HUES64 (cell line): ENCODE results near the gene SMYD3.
"Not testable (repeated sequence)": the region's sequence is repeated elsewhere in the genome, so short reads cannot be mapped to it uniquely, and the experiment has no call there.

Source experiments
- H3K27ac ChIP-seq: 2 replicates; pipeline ENCODE4 v1.7.0; 2013; ENCODE audit warnings: low read depth, low read length, inconsistent platforms
- H3K27me3 ChIP-seq: 2 replicates; pipeline ENCODE4 v1.6.1; 2013; ENCODE audit warnings: mild to moderate bottlenecking, low read length; ENCODE audit not compliant: insufficient read depth
- H3K36me3 ChIP-seq: 2 replicates; pipeline ENCODE4 v1.6.1; 2013; ENCODE audit warnings: mild to moderate bottlenecking, low read length; ENCODE audit not compliant: insufficient read depth
- H3K4me1 ChIP-seq: 2 replicates; pipeline ENCODE4 v1.6.1; 2013; ENCODE audit warnings: mild to moderate bottlenecking, low read length, moderate library complexity; ENCODE audit not compliant: insufficient read depth
- H3K4me3 ChIP-seq: 2 replicates; pipeline ENCODE4 v1.5.1; 2013; ENCODE audit warnings: mild to moderate bottlenecking, low read length, moderate library complexity
- H3K9ac ChIP-seq: 2 replicates; pipeline ENCODE4 v1.6.1; 2013; ENCODE audit warnings: mild to moderate bottlenecking, low read depth, low read length
- H3K9me3 ChIP-seq: 2 replicates; pipeline ENCODE4 v1.6.1; 2013; ENCODE audit warnings: low read depth, low read length; ENCODE audit not compliant: insufficient read depth
- WGBS: fragments of 150-250, 120-280 bp; methylation state at CpG from one replicate; pipeline ENCODE4 v1.1.7; 2013; ENCODE audit warnings: missing lambda C conversion rate; 5-methylcytosine and 5-hydroxymethylcytosine counted together

The SMYD3 gene

GRCh38 chr1:245941771-245942170 is 565.3 kb downstream of the SMYD3 start:
- H3K9me3 ChIP-seq, H3K4me3 ChIP-seq, H3K36me3 ChIP-seq, H3K4me1 ChIP-seq, H3K9ac ChIP-seq, H3K27ac ChIP-seq, H3K27me3 ChIP-seq: not testable (repeated sequence)
- 100% methylated on average over 1 of the region's 1 CpG for WGBS

- H3K27ac ChIP-seq, result no peak overlapping the region
- WGBS, result 52% methylated on average over 8 of the region's 8 CpGs
- no peak overlapping the region for H3K4me3 ChIP-seq
- H3K9ac ChIP-seq, result no peak overlapping the region
- H3K9me3 ChIP-seq, result 0 out of 2 replicates have a peak, but pooled peaks cover under 1% of the 10 kb centered on the region
- H3K36me3 ChIP-seq, result no peaks in the 10 kb centered on the region
- H3K27me3 ChIP-seq, result no peaks in the 10 kb centered on the region
- peaks cover 5% of the 10 kb centered on the region for H3K4me1 ChIP-seq
These were observed 567.2 kb downstream of the SMYD3 start for GRCh38 chr1:245939756-245940345.

DNA sequence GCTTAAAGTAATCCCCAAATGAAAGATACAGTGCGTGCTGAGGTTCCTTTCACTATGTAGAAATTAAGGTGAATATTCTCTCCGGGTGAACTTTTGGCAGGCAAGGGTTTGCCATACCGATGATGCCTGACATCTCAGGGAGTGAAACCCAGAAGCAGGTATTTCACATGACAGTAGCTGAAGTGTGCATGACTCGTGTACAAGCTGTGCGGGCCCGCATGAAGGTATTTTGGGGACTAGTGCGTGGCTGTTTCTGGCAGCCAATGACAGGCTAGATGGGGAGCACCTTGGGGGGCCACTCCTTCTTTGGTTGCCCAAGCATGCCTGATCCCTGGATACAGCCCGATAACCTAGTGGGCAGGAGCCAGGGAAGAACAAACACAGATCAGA is 569.0 kb downstream of the SMYD3 start:
- Histone ChIP-seq H3K4me3 (no peak overlapping the region), H3K36me3 (no peaks in the 10 kb centered on the region), H3K9ac (no peak overlapping the region), H3K27ac (no peak overlapping the region), H3K27me3 (no peaks in the 10 kb centered on the region), H3K4me1 (peaks cover 21% of the 10 kb centered on the region), H3K9me3 (no peaks in the 10 kb centered on the region)
- WGBS, result 94% methylated on average over 8 of the region's 8 CpGs

GRCh38 chr1:245937316-245938045 is 569.6 kb downstream of the SMYD3 start:
- Histone ChIP-seq H3K36me3 (no peaks in the 10 kb centered on the region), H3K27me3 (no peaks in the 10 kb centered on the region), H3K4me1 (peaks cover 21% of the 10 kb centered on the region), H3K9ac (no peak overlapping the region), H3K9me3 (no peaks in the 10 kb centered on the region), H3K27ac (no peak overlapping the region), H3K4me3 (no peak overlapping the region)
- WGBS, result 94% methylated on average over 8 of the region's 8 CpGs

DNA sequence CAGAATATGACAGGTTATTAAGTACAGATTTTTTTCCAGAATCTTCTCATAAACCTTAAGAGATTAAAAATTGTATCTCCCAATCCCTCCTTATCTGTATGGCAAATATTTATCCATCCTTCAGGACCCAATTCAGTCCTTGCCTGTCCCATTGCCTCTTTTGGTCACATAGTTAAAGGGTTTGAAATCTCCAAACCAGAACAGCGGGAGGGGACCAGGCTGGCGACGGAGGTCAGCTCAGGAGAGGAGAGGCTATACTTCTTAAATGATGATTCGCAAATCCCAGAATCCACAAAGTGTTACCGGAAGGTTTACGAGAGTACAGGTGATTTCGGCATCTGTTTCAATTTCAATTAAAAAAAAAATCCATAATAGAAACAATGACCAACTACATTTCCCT is 572.7 kb downstream of the SMYD3 start:
- no peak overlapping the region for H3K27ac ChIP-seq
- peaks cover 16% of the 10 kb centered on the region for H3K4me1 ChIP-seq
- H3K36me3 ChIP-seq, result no peaks in the 10 kb centered on the region
- H3K27me3 ChIP-seq, result no peaks in the 10 kb centered on the region
- no peak overlapping the region for H3K4me3 ChIP-seq
- H3K9me3 ChIP-seq, result no peaks in the 10 kb centered on the region
- H3K9ac ChIP-seq, result no peak overlapping the region
- WGBS, result 97% methylated on average over 7 of the region's 7 CpGs

DNA sequence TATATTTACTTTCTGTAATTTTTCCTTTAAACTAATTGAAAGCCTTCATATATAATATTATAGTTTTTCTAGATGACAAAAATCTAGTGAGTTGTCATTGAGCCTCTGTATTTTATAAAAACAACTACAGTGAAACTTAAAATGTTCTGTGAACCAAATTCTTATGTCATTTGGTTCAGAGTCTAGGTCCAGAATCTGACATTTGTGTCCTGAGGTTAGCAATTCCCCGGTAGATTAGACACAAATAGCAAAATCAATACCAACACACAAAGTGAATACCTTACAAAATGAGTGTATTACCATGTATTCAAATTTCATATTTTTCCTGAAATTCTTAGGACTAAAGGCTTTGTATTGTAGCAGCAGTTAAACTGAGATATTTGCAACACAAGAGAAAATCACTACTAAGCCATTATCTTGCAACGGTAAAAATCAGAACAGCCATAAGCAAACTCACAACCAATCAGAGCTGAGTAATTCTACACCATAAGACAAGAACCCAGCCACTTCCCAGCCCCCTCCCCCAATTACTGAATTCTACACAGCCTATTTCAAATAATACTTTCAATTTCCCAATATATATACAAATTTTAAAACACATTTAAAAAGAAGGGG is 573.5 kb downstream of the SMYD3 start:
- Histone ChIP-seq H3K36me3 (no peaks in the 10 kb centered on the region), H3K4me1 (peaks cover 16% of the 10 kb centered on the region), H3K4me3 (peak overlapping the region; percentile 15; the same call in 1 of the 2 replicates), H3K9ac (no peak overlapping the region), H3K27me3 (no peaks in the 10 kb centered on the region), H3K27ac (peak overlapping the region; percentile 71; the same call in 1 of the 2 replicates), H3K9me3 (no peaks in the 10 kb centered on the region)
- 40% methylated on average over 2 of the region's 2 CpGs for WGBS

DNA sequence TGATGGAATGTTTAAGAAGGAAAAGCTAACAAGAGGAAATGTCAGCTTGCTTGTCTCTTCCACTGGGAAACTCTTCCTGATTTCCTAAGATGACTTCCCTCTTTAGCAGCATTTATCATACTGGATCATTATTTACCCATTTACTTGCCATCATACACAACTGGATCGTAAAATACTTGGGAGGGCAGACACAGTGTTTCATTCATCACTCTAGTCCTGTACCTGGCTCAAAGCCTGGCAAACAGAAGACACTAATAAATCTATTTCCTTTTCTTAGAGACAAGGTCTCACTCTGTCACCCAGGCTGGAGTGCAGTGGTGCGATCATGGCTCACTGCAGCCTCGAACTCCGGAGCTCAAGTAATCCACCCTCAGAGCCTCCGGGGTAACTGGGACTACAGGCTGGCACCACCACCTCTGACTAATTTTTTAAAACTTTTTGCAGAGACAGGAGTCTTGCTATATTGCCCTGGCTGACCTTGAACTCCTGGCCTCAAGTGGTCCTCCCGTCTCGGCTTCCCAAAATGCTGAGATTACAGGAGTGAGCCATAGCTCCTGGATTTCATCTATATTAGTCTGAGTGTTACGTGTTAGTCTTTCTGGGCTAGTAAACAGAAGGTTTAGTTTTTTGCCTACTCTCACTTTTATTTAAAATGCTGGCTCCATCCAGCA is 574.6 kb downstream of the SMYD3 start:
- H3K27ac ChIP-seq, result no peak overlapping the region
- H3K4me3 ChIP-seq, result no peak overlapping the region
- WGBS, result 95% methylated on average over 7 of the region's 8 CpGs
- no peaks in the 10 kb centered on the region for H3K36me3 ChIP-seq
- H3K4me1 ChIP-seq, result peaks cover 16% of the 10 kb centered on the region
- H3K27me3 ChIP-seq, result no peaks in the 10 kb centered on the region
- H3K9me3 ChIP-seq, result no peaks in the 10 kb centered on the region
- H3K9ac ChIP-seq, result no peak overlapping the region

DNA sequence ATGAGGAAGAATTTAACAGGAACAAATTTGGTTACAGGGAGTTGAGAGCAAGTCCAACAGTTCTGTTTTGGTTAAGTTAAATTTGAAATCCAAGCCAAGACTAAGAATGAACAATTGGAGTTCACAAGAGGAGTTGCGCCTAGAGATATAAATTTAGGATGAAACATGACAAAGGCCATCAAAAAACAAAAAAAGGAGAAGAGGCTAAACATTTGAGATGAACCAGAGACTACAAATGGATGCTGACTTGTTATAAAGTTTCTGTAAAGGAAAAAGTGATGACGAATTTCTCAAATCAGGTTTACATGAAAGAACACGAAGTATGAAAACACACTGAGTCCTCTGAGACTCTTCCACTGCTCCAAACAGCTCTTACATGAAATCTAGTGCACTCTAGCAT is 575.6 kb downstream of the SMYD3 start:
- no peak overlapping the region for H3K27ac ChIP-seq
- H3K9me3 ChIP-seq, result no peaks in the 10 kb centered on the region
- no peak overlapping the region for H3K9ac ChIP-seq
- 91% methylated on average over 3 of the region's 3 CpGs for WGBS
- H3K27me3 ChIP-seq, result no peaks in the 10 kb centered on the region
- no peaks in the 10 kb centered on the region for H3K36me3 ChIP-seq
- H3K4me3 ChIP-seq, result no peak overlapping the region
- H3K4me1 ChIP-seq, result peaks cover 16% of the 10 kb centered on the region

DNA sequence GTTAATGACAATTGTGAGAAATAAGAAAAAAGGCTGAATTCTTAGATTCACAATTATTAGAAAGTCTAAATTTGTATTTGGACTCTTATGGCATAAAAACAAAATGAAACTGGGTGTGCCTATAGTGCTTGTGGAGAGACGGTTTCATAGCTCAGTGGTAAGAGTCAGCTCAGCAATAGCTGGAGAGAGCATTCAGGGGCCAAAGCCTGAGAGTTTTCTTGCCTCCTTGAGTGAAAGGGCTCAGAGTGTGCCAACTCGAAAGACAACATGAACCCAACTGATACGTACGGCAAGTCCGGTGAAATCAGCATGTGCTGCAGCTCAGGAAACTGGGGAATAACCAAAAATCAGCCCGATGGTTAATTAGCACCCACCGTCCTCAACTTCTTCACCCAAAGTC is 577.9 kb downstream of the SMYD3 start:
- H3K9me3 ChIP-seq, result no peaks in the 10 kb centered on the region
- no peaks in the 10 kb centered on the region for H3K27me3 ChIP-seq
- no peak overlapping the region for H3K27ac ChIP-seq
- 95% methylated on average over 7 of the region's 7 CpGs for WGBS
- H3K4me1 ChIP-seq, result peaks cover 10% of the 10 kb centered on the region
- no peak overlapping the region for H3K9ac ChIP-seq
- H3K4me3 ChIP-seq, result no peak overlapping the region
- H3K36me3 ChIP-seq, result no peaks in the 10 kb centered on the region

GRCh38 chr1:245926888-245927287 is 580.2 kb downstream of the SMYD3 start:
- H3K9ac ChIP-seq, result no peak overlapping the region
- H3K36me3 ChIP-seq, result no peaks in the 10 kb centered on the region
- 90% methylated on average over 2 of the region's 3 CpGs for WGBS
- no peaks in the 10 kb centered on the region for H3K4me1 ChIP-seq
- no peak overlapping the region for H3K4me3 ChIP-seq
- no peaks in the 10 kb centered on the region for H3K27me3 ChIP-seq
- H3K9me3 ChIP-seq, result no peaks in the 10 kb centered on the region
- H3K27ac ChIP-seq, result no peak overlapping the region

DNA sequence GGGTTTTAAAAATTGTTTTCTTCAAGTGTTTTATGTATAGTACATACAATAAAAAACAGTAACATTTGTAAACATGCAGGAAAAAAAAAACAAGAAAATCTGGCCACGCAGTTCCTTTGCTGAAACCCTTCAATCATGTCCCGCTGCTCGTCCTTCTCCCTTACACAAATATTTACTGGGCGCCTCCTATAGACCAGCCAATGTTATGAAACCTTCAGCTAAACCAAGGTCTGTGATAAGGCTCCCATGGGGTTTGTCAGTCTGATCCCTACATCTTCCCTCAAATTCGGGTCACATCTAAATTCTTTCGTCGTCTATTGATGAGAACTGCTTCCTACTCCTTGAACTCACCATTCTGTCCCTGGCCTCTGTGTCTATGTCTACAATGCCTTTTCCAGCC is 583.9 kb downstream of the SMYD3 start:
- no peaks in the 10 kb centered on the region for H3K4me1 ChIP-seq
- H3K9ac ChIP-seq, result no peak overlapping the region
- no peaks in the 10 kb centered on the region for H3K27me3 ChIP-seq
- no peaks in the 10 kb centered on the region for H3K9me3 ChIP-seq
- no peak overlapping the region for H3K27ac ChIP-seq
- H3K4me3 ChIP-seq, result no peak overlapping the region
- WGBS, result 91% methylated on average over 7 of the region's 7 CpGs
- no peaks in the 10 kb centered on the region for H3K36me3 ChIP-seq
